Osteoblast (primary cell): ENCODE measurements around the gene FKBP6. TPM values are rescaled to one million over a fixed set of nuclear protein-coding genes. Genes with fewer than 3 reads are reported as not detected.

Experiments
- DNase-seq: peaks from one replicate; pipeline ENCODE4 v3.0.0; 2011; ENCODE audit warnings: low spot score, mixed read lengths; ENCODE audit not compliant: insufficient read length; ENCODE audit errors: missing footprints
- H2AFZ ChIP-seq: 2 replicates; pipeline ENCODE4 v1.6.0; 2011; ENCODE audit warnings: mild to moderate bottlenecking, low read length
- H3K27ac ChIP-seq: 2 replicates; pipeline ENCODE4 v1.5.1; 2011; ENCODE audit warnings: mild to moderate bottlenecking, low read depth, low read length, moderate library complexity
- H3K27me3 ChIP-seq: 2 replicates; pipeline ENCODE4 v1.6.0; 2012; ENCODE audit warnings: mild to moderate bottlenecking, control low read depth, inconsistent platforms, low read length, moderate library complexity; ENCODE audit not compliant: insufficient read depth
- H3K36me3 ChIP-seq: 2 replicates; pipeline ENCODE4 v1.5.1; 2011; ENCODE audit warnings: mild to moderate bottlenecking, low read length, control low read depth, moderate library complexity; ENCODE audit not compliant: insufficient read depth
- H3K4me1 ChIP-seq: 2 replicates; pipeline ENCODE4 v1.5.1; 2011; ENCODE audit warnings: mild to moderate bottlenecking, low read length, control low read depth, moderate library complexity; ENCODE audit not compliant: insufficient read depth
- H3K4me2 ChIP-seq: 2 replicates; pipeline ENCODE4 v1.6.0; 2011; ENCODE audit warnings: mild to moderate bottlenecking, low read length; ENCODE audit not compliant: insufficient read depth
- H3K4me3 ChIP-seq: fragments of 200-600 bp; sonication (generic); 3 replicates; pipeline ENCODE4 v1.5.1; 2012; ENCODE audit warnings: mild to moderate bottlenecking, low read length, inconsistent platforms; ENCODE audit not compliant: insufficient read depth
- H3K79me2 ChIP-seq: 2 replicates; pipeline ENCODE4 v1.6.0; 2012; ENCODE audit warnings: mild to moderate bottlenecking, low read length, control low read depth, inconsistent platforms; ENCODE audit not compliant: insufficient read depth
- H3K9me3 ChIP-seq: 2 replicates; pipeline ENCODE4 v1.5.1; 2011; ENCODE audit warnings: low read depth, low read length, control low read depth
- H4K20me1 ChIP-seq: 2 replicates; pipeline ENCODE4 v1.6.0; 2012; ENCODE audit warnings: mild to moderate bottlenecking, low read length, control low read depth; ENCODE audit not compliant: insufficient read depth
- total RNA-seq: library from RNA; depleted of rRNA; stranded (reverse); fragments of >200 nt; gene quantifications from 2 replicates; pipeline ENCODE4 v1.2.3, GENCODE V29; 2012
- TF ChIP-seq, protein P1 (sequence below): IDR thresholded peaks from 2 replicates; pipeline ENCODE4 v1.5.1; 2011; ENCODE audit warnings: mild to moderate bottlenecking, low read depth, low read length, moderate library complexity; ENCODE audit errors: extremely low read depth

The FKBP6 gene
- total RNA-seq, 1 donor, result not detected

DNA sequence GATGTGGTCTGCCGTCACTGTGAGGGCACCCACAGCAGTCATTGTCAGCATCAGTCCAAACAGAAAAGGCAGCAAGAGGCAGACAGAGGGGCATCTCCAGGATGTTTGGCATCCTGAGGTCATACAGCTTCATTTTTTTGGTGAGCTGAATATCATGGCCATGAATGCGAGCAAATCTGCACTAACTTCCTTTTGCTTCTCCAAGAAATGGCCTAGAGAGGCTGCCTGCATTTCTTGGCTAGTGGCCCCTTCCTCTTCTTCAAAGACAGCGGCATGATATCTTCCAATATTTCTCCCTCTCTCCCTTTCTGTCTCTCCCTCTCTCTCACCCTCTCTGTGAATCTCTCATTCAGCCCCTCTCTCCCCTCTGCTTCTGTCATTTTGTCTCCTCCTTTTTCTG, 24.8 kb downstream of the FKBP6 start:
- H3K4me1 ChIP-seq, result no peaks in the 10 kb centered on the region
- peaks cover 6% of the 10 kb centered on the region for H3K27me3 ChIP-seq
- DNase-seq, result no peak
- no peak overlapping the region for H2AFZ ChIP-seq
- TF ChIP-seq, protein P1, sequence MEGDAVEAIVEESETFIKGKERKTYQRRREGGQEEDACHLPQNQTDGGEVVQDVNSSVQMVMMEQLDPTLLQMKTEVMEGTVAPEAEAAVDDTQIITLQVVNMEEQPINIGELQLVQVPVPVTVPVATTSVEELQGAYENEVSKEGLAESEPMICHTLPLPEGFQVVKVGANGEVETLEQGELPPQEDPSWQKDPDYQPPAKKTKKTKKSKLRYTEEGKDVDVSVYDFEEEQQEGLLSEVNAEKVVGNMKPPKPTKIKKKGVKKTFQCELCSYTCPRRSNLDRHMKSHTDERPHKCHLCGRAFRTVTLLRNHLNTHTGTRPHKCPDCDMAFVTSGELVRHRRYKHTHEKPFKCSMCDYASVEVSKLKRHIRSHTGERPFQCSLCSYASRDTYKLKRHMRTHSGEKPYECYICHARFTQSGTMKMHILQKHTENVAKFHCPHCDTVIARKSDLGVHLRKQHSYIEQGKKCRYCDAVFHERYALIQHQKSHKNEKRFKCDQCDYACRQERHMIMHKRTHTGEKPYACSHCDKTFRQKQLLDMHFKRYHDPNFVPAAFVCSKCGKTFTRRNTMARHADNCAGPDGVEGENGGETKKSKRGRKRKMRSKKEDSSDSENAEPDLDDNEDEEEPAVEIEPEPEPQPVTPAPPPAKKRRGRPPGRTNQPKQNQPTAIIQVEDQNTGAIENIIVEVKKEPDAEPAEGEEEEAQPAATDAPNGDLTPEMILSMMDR, result no peak
- H3K4me2 ChIP-seq, result no peak overlapping the region
- H3K36me3 ChIP-seq, result no peaks in the 10 kb centered on the region
- H3K27ac ChIP-seq, result no peak overlapping the region
- no peaks in the 10 kb centered on the region for H3K79me2 ChIP-seq
- no peaks in the 10 kb centered on the region for H4K20me1 ChIP-seq
- H3K4me3 ChIP-seq, result no peak overlapping the region
- H3K9me3 ChIP-seq, result no peaks in the 10 kb centered on the region

DNA sequence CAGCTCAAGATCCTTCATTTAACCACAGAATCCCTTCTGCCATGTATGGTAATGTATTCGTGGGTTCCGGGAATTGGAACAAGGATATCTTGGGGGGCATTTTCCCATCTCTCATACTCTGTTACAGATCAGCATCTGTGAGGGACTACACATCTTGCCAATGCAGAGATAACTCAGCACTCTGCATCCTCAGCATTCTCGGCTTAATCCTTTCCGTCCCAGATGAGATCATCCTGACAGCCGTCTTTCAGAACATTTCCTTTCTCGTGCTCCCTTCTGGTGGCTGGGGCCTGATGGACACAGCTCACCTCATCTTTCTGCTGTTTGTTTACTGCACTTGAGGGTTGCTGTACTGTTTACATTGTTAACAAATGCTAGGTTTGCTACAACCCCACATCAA, 25.3 kb downstream of the FKBP6 start:
- no peaks in the 10 kb centered on the region for H3K36me3 ChIP-seq
- H3K4me2 ChIP-seq, result no peak overlapping the region
- no peak overlapping the region for H3K4me3 ChIP-seq
- H4K20me1 ChIP-seq, result no peaks in the 10 kb centered on the region
- H3K9me3 ChIP-seq, result no peaks in the 10 kb centered on the region
- DNase-seq, result no peak
- H2AFZ ChIP-seq, result no peak overlapping the region
- H3K79me2 ChIP-seq, result no peaks in the 10 kb centered on the region
- no peak overlapping the region for H3K27ac ChIP-seq
- peaks cover 4% of the 10 kb centered on the region for H3K4me1 ChIP-seq
- H3K27me3 ChIP-seq, result peaks cover 2% of the 10 kb centered on the region
- TF ChIP-seq, protein P1, result no peak

DNA sequence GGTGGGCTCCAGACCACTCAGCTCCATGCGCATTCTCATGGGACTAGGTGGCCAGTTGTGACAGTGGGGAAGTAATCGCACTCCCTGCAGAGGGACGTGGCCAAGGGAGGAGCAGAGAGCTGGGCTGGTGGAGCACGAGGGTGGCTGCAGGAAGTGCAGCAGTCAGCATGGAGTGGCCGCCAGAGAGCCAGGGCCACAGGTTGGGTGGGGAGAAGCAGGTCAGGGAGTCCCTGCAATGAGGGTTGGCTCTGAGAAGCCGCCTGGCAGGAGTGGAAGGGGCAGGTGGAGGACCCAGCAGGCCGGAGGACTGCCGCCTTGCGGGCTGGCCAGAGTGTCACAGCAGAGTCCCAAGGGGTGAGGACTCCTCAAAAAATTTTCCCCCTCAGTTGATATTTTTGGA, 26.2 kb downstream of the FKBP6 start:
- Histone ChIP-seq H3K9me3 (no peaks in the 10 kb centered on the region), H2AFZ (no peak overlapping the region), H3K4me3 (no peak overlapping the region), H4K20me1 (no peaks in the 10 kb centered on the region), H3K27ac (no peak overlapping the region), H3K4me2 (no peak overlapping the region), H3K4me1 (peaks cover 8% of the 10 kb centered on the region), H3K79me2 (no peaks in the 10 kb centered on the region), H3K36me3 (no peaks in the 10 kb centered on the region), H3K27me3 (peaks cover 2% of the 10 kb centered on the region)
- TF ChIP-seq, protein P1, result no peak
- peak; percentile 42 for DNase-seq

DNA sequence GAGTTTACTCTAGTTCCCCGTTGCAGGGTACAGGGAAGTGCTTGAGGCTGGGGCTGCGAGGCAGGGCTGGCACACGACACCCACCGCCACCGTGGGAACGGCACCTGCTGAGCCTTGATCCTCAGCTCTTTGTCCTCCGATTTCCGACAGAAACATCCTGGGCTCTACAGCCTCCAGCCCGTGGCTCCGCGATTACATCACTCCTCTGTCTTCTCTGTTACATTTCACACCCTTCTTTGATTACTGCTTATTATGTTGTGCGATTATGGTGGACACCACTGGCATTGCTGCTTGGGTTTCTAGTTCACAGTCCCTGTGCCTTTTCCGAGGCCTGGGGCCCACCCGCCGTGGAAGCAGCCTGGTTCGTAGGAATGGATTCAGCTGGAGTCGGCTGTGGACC, 26.9 kb downstream of the FKBP6 start:
- Histone ChIP-seq H2AFZ (no peak overlapping the region), H3K4me1 (peaks cover 8% of the 10 kb centered on the region), H4K20me1 (no peaks in the 10 kb centered on the region), H3K9me3 (no peaks in the 10 kb centered on the region), H3K27ac (no peak overlapping the region), H3K27me3 (peaks cover 5% of the 10 kb centered on the region), H3K79me2 (no peaks in the 10 kb centered on the region), H3K4me3 (no peak overlapping the region), H3K36me3 (no peaks in the 10 kb centered on the region), H3K4me2 (no peak overlapping the region)
- TF ChIP-seq, protein P1, result no peak
- peak; percentile 53 for DNase-seq
